Neural cell (in vitro differentiated cells): Measurements from ENCODE around the gene SPATA13. TPM values are rescaled to one million over a fixed set of nuclear protein-coding genes. Genes with fewer than 3 reads are reported as not detected.

Experiments
- H2AFZ ChIP-seq: fragments of 200-600, 300-800 bp; sonication (generic), shearing (Covaris generic); 2 replicates; pipeline ENCODE4 v1.6.0; 2014; ENCODE audit warnings: low read depth, mild to moderate bottlenecking, antibody characterized with exemption, low read length, moderate library complexity
- H3F3A ChIP-seq: fragments of 200-600 bp; shearing (Covaris generic); 2 replicates; pipeline ENCODE4 v1.6.1; 2016; ENCODE audit warnings: mild to moderate bottlenecking, moderate library complexity, mixed read lengths, antibody characterized with exemption, low read length; ENCODE audit not compliant: insufficient read depth, poor library complexity, severe bottlenecking
- H3K27ac ChIP-seq: fragments of 200-600, 300-800 bp; sonication (generic), shearing (Covaris generic); 2 replicates; pipeline ENCODE4 v1.5.1; 2014; ENCODE audit warnings: mild to moderate bottlenecking, low read length, moderate library complexity
- H3K27me3 ChIP-seq: fragments of 300-800, 200-600 bp; sonication (generic), shearing (Covaris generic); 2 replicates; pipeline ENCODE4 v1.6.0; 2014; ENCODE audit warnings: mild to moderate bottlenecking, low read depth, low read length, moderate library complexity; ENCODE audit not compliant: insufficient read depth
- H3K36me3 ChIP-seq: fragments of 300-800, 200-600 bp; sonication (generic), shearing (Covaris generic); 2 replicates; pipeline ENCODE4 v1.5.1; 2014; ENCODE audit warnings: mild to moderate bottlenecking, antibody characterized with exemption, low read length, moderate library complexity; ENCODE audit not compliant: insufficient read depth
- H3K4me2 ChIP-seq: fragments of 300-800, 200-600 bp; sonication (generic), shearing (Covaris generic); 2 replicates; pipeline ENCODE4 v1.6.0; 2014; ENCODE audit warnings: mild to moderate bottlenecking, low read length
- H3K4me3 ChIP-seq: fragments of 300-800, 200-600 bp; sonication (generic), shearing (Covaris generic); 2 replicates; pipeline ENCODE4 v1.5.1; 2014; ENCODE audit warnings: mild to moderate bottlenecking, low read length, moderate library complexity
- H3K79me2 ChIP-seq: fragments of 200-600 bp; shearing (Covaris generic); replicated peaks from 2 replicates; pipeline ENCODE4 v1.6.0; 2014; ENCODE audit warnings: mild to moderate bottlenecking, low read length, moderate library complexity; ENCODE audit not compliant: insufficient read depth
- H3K9ac ChIP-seq: fragments of 300-800, 200-600 bp; sonication (generic), shearing (Covaris generic); 2 replicates; pipeline ENCODE4 v1.6.1; 2016; ENCODE audit warnings: mild to moderate bottlenecking, low read length, mixed read lengths
- H3K9me2 ChIP-seq: fragments of 200-600 bp; shearing (Covaris generic); 2 replicates; pipeline ENCODE4 v1.6.1; 2016; ENCODE audit warnings: mild to moderate bottlenecking, low read length, mixed read lengths; ENCODE audit not compliant: insufficient read depth
- H3K9me3 ChIP-seq: fragments of 200-600, 300-800 bp; sonication (generic), shearing (Covaris generic); 2 replicates; pipeline ENCODE4 v1.6.1; 2016; ENCODE audit warnings: mild to moderate bottlenecking, mixed run types, low read length, moderate library complexity, mixed read lengths
- H4K20me1 ChIP-seq: fragments of 200-600 bp; shearing (Covaris generic); 2 replicates; pipeline ENCODE4 v1.6.1; 2016; ENCODE audit warnings: mild to moderate bottlenecking, mixed run types; ENCODE audit not compliant: insufficient read depth
- CTCF ChIP-seq: fragments of 450-650 bp; IDR thresholded peaks from 2 replicates; pipeline ENCODE4 v1.5.1; 2014; ENCODE audit warnings: antibody characterized with exemption, mild to moderate bottlenecking, moderate library complexity; ENCODE audit not compliant: poor library complexity, severe bottlenecking
- EP300 ChIP-seq: fragments of 450-650 bp; conservative IDR thresholded peaks from 2 replicates; pipeline ENCODE4 v1.6.1; 2014; ENCODE audit warnings: antibody characterized with exemption, mild to moderate bottlenecking, moderate library complexity; ENCODE audit not compliant: poor library complexity, severe bottlenecking
- EZH2 ChIP-seq: fragments of 200-600, 300-800 bp; shearing (Covaris generic), sonication (generic); IDR thresholded peaks from 2 replicates; pipeline ENCODE4 v1.6.1; 2014; ENCODE audit warnings: antibody characterized with exemption, low read length, borderline replicate concordance, mild to moderate bottlenecking; ENCODE audit not compliant: insufficient read depth, poor library complexity, severe bottlenecking
- MXI1 ChIP-seq: fragments of 450-650 bp; conservative IDR thresholded peaks from 2 replicates; pipeline ENCODE4 v1.6.1; 2014; ENCODE audit warnings: antibody characterized with exemption, mild to moderate bottlenecking; ENCODE audit not compliant: poor library complexity, severe bottlenecking
- POLR2AphosphoS5 ChIP-seq: IDR thresholded peaks from 2 replicates; pipeline ENCODE4 v1.6.1; 2012
- RAD21 ChIP-seq: fragments of 450-650 bp; conservative IDR thresholded peaks from 2 replicates; pipeline ENCODE4 v1.6.1; 2014; ENCODE audit warnings: antibody characterized with exemption, mild to moderate bottlenecking, moderate library complexity
- REST ChIP-seq: IDR thresholded peaks from 2 replicates; pipeline ENCODE4 v1.6.1; 2012; ENCODE audit warnings: borderline replicate concordance
- SMC3 ChIP-seq: fragments of 450-650 bp; conservative IDR thresholded peaks from 2 replicates; pipeline ENCODE4 v1.6.1; 2014; ENCODE audit warnings: antibody characterized with exemption, mild to moderate bottlenecking, moderate library complexity; ENCODE audit not compliant: poor library complexity
- TAF1 ChIP-seq: IDR thresholded peaks from 2 replicates; pipeline ENCODE4 v1.6.1; 2012; ENCODE audit warnings: low read depth
- polyA plus RNA-seq: library from polyadenylated mRNA; depleted of rRNA; stranded (reverse); fragments of >200 nt; gene quantifications from 2 replicates; pipeline ENCODE4 v1.2.3, GENCODE V29; 2014

SPATA13 gene
- polyA plus RNA-seq, 1 donor from 2014 or later, result 15.5 TPM

- TF ChIP-seq MXI1, result no peak
- no peak for TF ChIP-seq CTCF
- no peak for TF ChIP-seq EZH2
- no peak for TF ChIP-seq RAD21
- no peak for TF ChIP-seq TAF1
- no peak for TF ChIP-seq SMC3
- TF ChIP-seq REST, result no peak
- TF ChIP-seq EP300, result no peak
- no peak for TF ChIP-seq POLR2AphosphoS5
- H3K27ac ChIP-seq, result no peak overlapping the region
- H3F3A ChIP-seq, result no peaks in the 10 kb centered on the region
- no peak overlapping the region for H3K4me3 ChIP-seq
- no peak overlapping the region for H3K4me2 ChIP-seq
- H4K20me1 ChIP-seq, result no peaks in the 10 kb centered on the region
- H3K79me2 ChIP-seq, result no peaks in the 10 kb centered on the region
- no peak overlapping the region for H2AFZ ChIP-seq
- H3K27me3 ChIP-seq, result no peaks in the 10 kb centered on the region
- no peaks in the 10 kb centered on the region for H3K36me3 ChIP-seq
- no peak overlapping the region for H3K9ac ChIP-seq
- no peaks in the 10 kb centered on the region for H3K9me3 ChIP-seq
- H3K9me2 ChIP-seq, result no peaks in the 10 kb centered on the region
Measured at GRCh38 chr13:24279327-24280110, 119.0 kb downstream of the SPATA13 start.

GRCh38 chr13:24280720-24281119 is 120.2 kb downstream of the SPATA13 start:
- Histone ChIP-seq H3K4me3 (no peak overlapping the region), H3K9me2 (no peaks in the 10 kb centered on the region), H3K9ac (no peak overlapping the region), H3K9me3 (no peaks in the 10 kb centered on the region), H3K4me2 (no peak overlapping the region), H3K27me3 (no peaks in the 10 kb centered on the region), H3K79me2 (no peaks in the 10 kb centered on the region), H3F3A (no peaks in the 10 kb centered on the region), H3K27ac (no peak overlapping the region), H3K36me3 (no peaks in the 10 kb centered on the region), H4K20me1 (no peaks in the 10 kb centered on the region), H2AFZ (no peak overlapping the region)
- no peak for TF ChIP-seq EZH2
- TF ChIP-seq POLR2AphosphoS5, result no peak
- TF ChIP-seq EP300, result no peak
- no peak for TF ChIP-seq RAD21
- no peak for TF ChIP-seq TAF1
- TF ChIP-seq MXI1, result no peak
- TF ChIP-seq REST, result no peak
- no peak for TF ChIP-seq SMC3
- no peak for TF ChIP-seq CTCF
